Hepatocyte (in vitro differentiated cells): ENCODE data around the gene TOMM5. TPM values are rescaled to one million over a fixed set of nuclear protein-coding genes. Genes with fewer than 3 reads are reported as not detected.

Source experiments
- DNase-seq: peaks from one replicate; pipeline ENCODE4 v3.0.0-alpha.2; 2016; ENCODE audit warnings: low spot score
- H2AFZ ChIP-seq: fragments of 200-600 bp; sonication (generic); 2 replicates; pipeline ENCODE4 v1.6.0; 2016; ENCODE audit warnings: antibody characterized with exemption, mild to moderate bottlenecking
- H3K27ac ChIP-seq: fragments of 200-600 bp; sonication (generic); 2 replicates; pipeline ENCODE4 v1.5.1; 2016; ENCODE audit warnings: mild to moderate bottlenecking
- H3K27me3 ChIP-seq: fragments of 200-600 bp; sonication (generic); 2 replicates; pipeline ENCODE4 v1.6.1; 2016
- H3K36me3 ChIP-seq: fragments of 200-600 bp; sonication (generic); replicated peaks from 2 replicates; pipeline ENCODE4 v1.5.1; 2016; ENCODE audit warnings: low read depth; ENCODE audit not compliant: insufficient read depth
- H3K4me1 ChIP-seq: fragments of 200-600 bp; sonication (generic); 2 replicates; pipeline ENCODE4 v1.5.1; 2016; ENCODE audit warnings: mild to moderate bottlenecking, moderate library complexity; ENCODE audit not compliant: insufficient read depth
- H3K4me2 ChIP-seq: fragments of 200-600 bp; sonication (generic); 2 replicates; pipeline ENCODE4 v1.6.0; 2016
- H3K4me3 ChIP-seq: fragments of 200-600 bp; sonication (generic); 2 replicates; pipeline ENCODE4 v1.5.1; 2016; ENCODE audit warnings: mild to moderate bottlenecking
- H3K79me2 ChIP-seq: fragments of 200-600 bp; sonication (generic); 2 replicates; pipeline ENCODE4 v1.6.0; 2017; ENCODE audit warnings: mild to moderate bottlenecking
- H3K9me2 ChIP-seq: fragments of 200-600 bp; sonication (generic); replicated peaks from 2 replicates; pipeline ENCODE4 v1.6.0; 2017; ENCODE audit warnings: mild to moderate bottlenecking; ENCODE audit not compliant: insufficient read depth
- H3K9me3 ChIP-seq: fragments of 200-600 bp; sonication (generic); 2 replicates; pipeline ENCODE4 v1.5.1; 2016; ENCODE audit warnings: low read depth, mild to moderate bottlenecking
- H4K20me1 ChIP-seq: fragments of 200-600 bp; sonication (generic); 2 replicates; pipeline ENCODE4 v1.6.0; 2016; ENCODE audit warnings: mild to moderate bottlenecking; ENCODE audit not compliant: insufficient read depth, poor library complexity, severe bottlenecking
- CTCF ChIP-seq: fragments of 200-600 bp; sonication (generic); IDR thresholded peaks from 2 replicates; pipeline ENCODE4 v1.5.1; 2016; ENCODE audit warnings: antibody characterized with exemption, mild to moderate bottlenecking; ENCODE audit not compliant: poor library complexity
- EZH2 ChIP-seq: fragments of 200-600 bp; sonication (generic); IDR thresholded peaks from 2 replicates; pipeline ENCODE4 v1.6.1; 2016; ENCODE audit warnings: antibody characterized with exemption, mild to moderate bottlenecking, borderline replicate concordance
- EZH2phosphoT487 ChIP-seq: fragments of 200-600 bp; sonication (generic); IDR thresholded peaks from one replicate; pipeline ENCODE4 v1.6.1; 2018; ENCODE audit warnings: antibody characterized with exemption, mild to moderate bottlenecking, low read depth, moderate library complexity; ENCODE audit not compliant: unreplicated experiment, severe bottlenecking
- WGBS: methylation state at CpG from one replicate; pipeline ENCODE4 v1.1.6; 2016; ENCODE audit warnings: low lambda C conversion rate; ENCODE audit errors: missing lambda C conversion rate; 5-methylcytosine and 5-hydroxymethylcytosine counted together
- polyA plus RNA-seq: library from polyadenylated mRNA; unstranded; fragments of >200 nt; fragmentation: Nextera tagmentation; extraction: Ambion mirVana; gene quantifications from 2 replicates; pipeline ENCODE4 v1.2.1, GENCODE V29; 2016
- total RNA-seq: library from RNA; depleted of rRNA; stranded (reverse); fragments of >200 nt; gene quantifications from 2 replicates; pipeline ENCODE4 v1.2.3, GENCODE V29; 2014

The TOMM5 gene
- total and polyA plus RNA-seq, 2 experiments from 2014 or later = 187 to 283 TPM

- Histone ChIP-seq H3K27me3 (no peaks in the 10 kb centered on the region), H3K4me2 (no peak overlapping the region), H3K9me2 (no peaks in the 10 kb centered on the region), H3K36me3 (no peaks in the 10 kb centered on the region), H4K20me1 (no peaks in the 10 kb centered on the region), H3K4me3 (no peak overlapping the region), H3K27ac (no peak overlapping the region), H2AFZ (no peak overlapping the region), H3K79me2 (peaks cover 2% of the 10 kb centered on the region), H3K4me1 (no peaks in the 10 kb centered on the region), H3K9me3 (no peaks in the 10 kb centered on the region)
- TF ChIP-seq EZH2 = no peak
- no peak for TF ChIP-seq EZH2phosphoT487
- TF ChIP-seq CTCF = no peak
- no peak for DNase-seq
- WGBS = 61% methylated on average over 1 of the region's 1 CpG
Measured at GRCh38 chr9:37562826-37563225, 29.6 kb downstream of the TOMM5 start.

- H3K27ac ChIP-seq = no peak overlapping the region
- DNase-seq = no peak
- H3K4me2 ChIP-seq = no peak overlapping the region
- H3K27me3 ChIP-seq = no peaks in the 10 kb centered on the region
- H4K20me1 ChIP-seq = no peaks in the 10 kb centered on the region
- H3K79me2 ChIP-seq = peaks cover 2% of the 10 kb centered on the region
- TF ChIP-seq CTCF (no peak), EZH2 (no peak), EZH2phosphoT487 (no peak)
- no peaks in the 10 kb centered on the region for H3K9me2 ChIP-seq
- WGBS = 86% methylated on average over 2 of the region's 2 CpGs
- no peaks in the 10 kb centered on the region for H3K9me3 ChIP-seq
- no peak overlapping the region for H3K4me3 ChIP-seq
- H3K4me1 ChIP-seq = no peaks in the 10 kb centered on the region
- H2AFZ ChIP-seq = no peak overlapping the region
- H3K36me3 ChIP-seq = no peaks in the 10 kb centered on the region
Measured at GRCh38 chr9:37561682-37562081, 30.7 kb downstream of the TOMM5 start.

- H2AFZ ChIP-seq = no peak overlapping the region
- TF ChIP-seq CTCF (no peak), EZH2 (no peak), EZH2phosphoT487 (no peak)
- H3K4me1 ChIP-seq = no peaks in the 10 kb centered on the region
- no peaks in the 10 kb centered on the region for H3K9me2 ChIP-seq
- no peak overlapping the region for H3K4me2 ChIP-seq
- H4K20me1 ChIP-seq = no peaks in the 10 kb centered on the region
- no peaks in the 10 kb centered on the region for H3K36me3 ChIP-seq
- H3K27me3 ChIP-seq = no peaks in the 10 kb centered on the region
- no peak overlapping the region for H3K4me3 ChIP-seq
- 94% methylated on average over 5 of the region's 5 CpGs for WGBS
- no peak for DNase-seq
- no peak overlapping the region for H3K27ac ChIP-seq
- H3K9me3 ChIP-seq = no peaks in the 10 kb centered on the region
- H3K79me2 ChIP-seq = peaks cover 2% of the 10 kb centered on the region
Measured at GRCh38 chr9:37559855-37560592, 32.4 kb downstream of the TOMM5 start.
